IMR-90 (cell line): ENCODE results near the gene HDDC3. TPM values are rescaled to one million over a fixed set of nuclear protein-coding genes. Genes with fewer than 3 reads are reported as not detected.
A peak's percentile ranks its signal among the peaks of the same experiment; 100 is the strongest.

Experiments
- CTCF ChIP-seq: conservative IDR thresholded peaks from 2 replicates; pipeline ENCODE4 v1.5.1; 2012; ENCODE audit warnings: mild to moderate bottlenecking, low read depth, low read length, improper control_type of control experiment
- FOS ChIP-seq: fragments of 150-350 bp; IDR thresholded peaks from 2 replicates; pipeline ENCODE4 v1.6.1; 2016; ENCODE audit warnings: low read depth, low read length
- MAZ ChIP-seq: IDR thresholded peaks from 2 replicates; pipeline ENCODE4 v1.6.1; 2012; ENCODE audit warnings: low read depth, mild to moderate bottlenecking, low read length, improper control_type of control experiment, moderate library complexity, borderline replicate concordance
- polyA plus RNA-seq, 3 experiments: library from polyadenylated mRNA; depleted of rRNA; stranded (reverse); fragments of >200 nt; gene quantifications; 2 replicates each; pipeline ENCODE4 v1.2.3, GENCODE V29; 2012; ENCODE audit warnings: low replicate concordance in 1 of 3
- total RNA-seq: library from RNA; depleted of rRNA; stranded (reverse); fragments of >200 nt; gene quantifications from 2 replicates; pipeline ENCODE4 v1.2.3, GENCODE V29; 2012

HDDC3 gene
- total and polyA plus RNA-seq, 2 of the 4 experiments (the other 2 are of a cell fraction): 7.9 to 10.7 TPM

DNA sequence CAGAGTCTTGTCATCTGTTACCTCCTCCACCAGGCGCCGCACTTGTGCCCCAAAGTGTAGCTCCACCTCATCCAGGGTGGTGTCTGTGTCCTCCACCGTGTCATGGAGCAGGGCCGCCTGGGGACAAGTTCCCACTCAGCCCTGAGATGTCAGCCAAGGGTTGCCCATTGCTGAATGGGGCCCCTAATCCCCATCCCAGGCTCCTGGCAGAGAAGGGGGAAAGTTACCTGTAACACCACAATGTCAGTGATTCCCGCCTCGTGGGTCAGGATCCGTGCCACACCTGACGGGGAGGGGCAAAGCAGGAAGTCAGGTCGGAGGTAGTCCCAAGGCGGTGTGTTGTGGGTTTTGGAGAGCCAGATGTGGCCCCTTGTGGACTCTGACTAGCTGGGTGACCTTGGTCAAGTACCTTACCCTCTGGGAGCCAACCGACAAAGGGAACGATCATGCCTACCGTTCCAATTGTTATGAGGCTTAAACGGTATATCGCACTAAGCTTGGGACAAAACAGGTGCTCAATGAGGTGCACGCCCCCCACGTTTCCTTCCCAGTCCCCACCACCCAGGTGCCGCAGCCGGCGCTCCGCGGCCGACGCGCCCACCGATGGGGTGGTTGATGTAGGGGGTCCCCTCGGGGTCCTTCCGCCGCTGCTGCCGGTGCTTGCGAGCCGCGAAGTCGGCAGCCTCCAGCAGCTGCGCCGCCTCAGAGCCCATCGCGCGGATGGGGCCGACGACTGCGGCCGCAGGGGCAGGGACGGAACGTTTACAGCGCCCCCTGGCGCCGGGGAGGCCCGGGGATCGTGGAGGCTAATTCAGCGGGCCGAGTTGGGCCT, at the start of gene HDDC3 (continued):
- TF ChIP-seq MAZ (peak; percentile 72; the same call in 1 of the 2 replicates), CTCF (peak; percentile 94), FOS (no peak)
